ENCODE measurements around the gene C1QTNF6. TPM values are rescaled to one million over a fixed set of nuclear protein-coding genes. Genes with fewer than 3 reads are reported as not detected.
A peak's percentile ranks its signal among the peaks of the same experiment; 100 is the strongest.

The C1QTNF6 gene
- polyA plus RNA-seq, 2 donors, result 1.3 to 4.9 TPM

- H3K36me3 ChIP-seq (ENCODE audit: control insufficient read depth in 2 of 2, insufficient read depth in 2 of 2, low read length in 1 of 2), result no peaks in the 10 kb centered on the region
- peak overlapping the region; percentile 48 to 61 for H3K27ac ChIP-seq (ENCODE audit: low read depth in 2 of 2, low read length in 1 of 2)
- WGBS, 2 donors, result 11 to 16% methylated on average over 12 of the region's 12 CpGs
- peaks cover 13 to 23% of the 10 kb centered on the region in 2 donors for H3K4me1 ChIP-seq (ENCODE audit: control insufficient read depth in 2 of 2, insufficient read depth in 2 of 2, low read length in 1 of 2)
- H3K9me3 ChIP-seq (ENCODE audit: control insufficient read depth in 2 of 2, insufficient read depth in 1 of 2, low read depth in 1 of 2, low read length in 1 of 2), result no peaks in the 10 kb centered on the region
- no peaks in the 10 kb centered on the region for H3K27me3 ChIP-seq (ENCODE audit: control insufficient read depth in 1 of 2, insufficient read depth in 2 of 2, low read length in 2 of 2)
- peak overlapping the region in 1 of 2 donors; percentile 66 for H3K4me3 ChIP-seq (ENCODE audit: low read depth in 1 of 2, low read length in 2 of 2)
Measured at GRCh38 chr22:37199760-37200108, 11.7 kb upstream of the C1QTNF6 start.

- peak overlapping the region; percentile 96 to 97 for H3K27ac ChIP-seq (ENCODE audit: low read depth in 2 of 2, low read length in 1 of 2)
- H3K4me3 ChIP-seq (ENCODE audit: low read depth in 1 of 2, low read length in 2 of 2), result peak overlapping the region; percentile 66 to 77
- H3K36me3 ChIP-seq (ENCODE audit: control insufficient read depth in 2 of 2, insufficient read depth in 2 of 2, low read length in 1 of 2), result no peaks in the 10 kb centered on the region
- H3K27me3 ChIP-seq (ENCODE audit: control insufficient read depth in 1 of 2, insufficient read depth in 2 of 2, low read length in 2 of 2), result no peaks in the 10 kb centered on the region
- peaks cover 13 to 23% of the 10 kb centered on the region in 2 donors for H3K4me1 ChIP-seq (ENCODE audit: control insufficient read depth in 2 of 2, insufficient read depth in 2 of 2, low read length in 1 of 2)
- no peaks in the 10 kb centered on the region for H3K9me3 ChIP-seq (ENCODE audit: control insufficient read depth in 2 of 2, insufficient read depth in 1 of 2, low read depth in 1 of 2, low read length in 1 of 2)
- 0 to 1% methylated on average over 58 of the region's 58 CpGs for WGBS, 2 donors
Measured at GRCh38 chr22:37199103-37199759, 11.2 kb upstream of the C1QTNF6 start.

- H3K27me3 ChIP-seq (ENCODE audit: control insufficient read depth in 1 of 2, insufficient read depth in 2 of 2, low read length in 2 of 2), result no peaks in the 10 kb centered on the region
- peak overlapping the region; percentile 66 to 77 for H3K4me3 ChIP-seq (ENCODE audit: low read depth in 1 of 2, low read length in 2 of 2)
- 2 to 3% methylated on average over 51 of the region's 51 CpGs for WGBS, 2 donors
- H3K9me3 ChIP-seq (ENCODE audit: control insufficient read depth in 2 of 2, insufficient read depth in 1 of 2, low read depth in 1 of 2, low read length in 1 of 2), result no peaks in the 10 kb centered on the region
- peaks cover 13 to 23% of the 10 kb centered on the region in 2 donors for H3K4me1 ChIP-seq (ENCODE audit: control insufficient read depth in 2 of 2, insufficient read depth in 2 of 2, low read length in 1 of 2)
- H3K27ac ChIP-seq (ENCODE audit: low read depth in 2 of 2, low read length in 1 of 2), result peak overlapping the region; percentile 96 to 97
- H3K36me3 ChIP-seq (ENCODE audit: control insufficient read depth in 2 of 2, insufficient read depth in 2 of 2, low read length in 1 of 2), result no peaks in the 10 kb centered on the region
Measured at GRCh38 chr22:37198258-37199102, 10.4 kb upstream of the C1QTNF6 start.

DNA sequence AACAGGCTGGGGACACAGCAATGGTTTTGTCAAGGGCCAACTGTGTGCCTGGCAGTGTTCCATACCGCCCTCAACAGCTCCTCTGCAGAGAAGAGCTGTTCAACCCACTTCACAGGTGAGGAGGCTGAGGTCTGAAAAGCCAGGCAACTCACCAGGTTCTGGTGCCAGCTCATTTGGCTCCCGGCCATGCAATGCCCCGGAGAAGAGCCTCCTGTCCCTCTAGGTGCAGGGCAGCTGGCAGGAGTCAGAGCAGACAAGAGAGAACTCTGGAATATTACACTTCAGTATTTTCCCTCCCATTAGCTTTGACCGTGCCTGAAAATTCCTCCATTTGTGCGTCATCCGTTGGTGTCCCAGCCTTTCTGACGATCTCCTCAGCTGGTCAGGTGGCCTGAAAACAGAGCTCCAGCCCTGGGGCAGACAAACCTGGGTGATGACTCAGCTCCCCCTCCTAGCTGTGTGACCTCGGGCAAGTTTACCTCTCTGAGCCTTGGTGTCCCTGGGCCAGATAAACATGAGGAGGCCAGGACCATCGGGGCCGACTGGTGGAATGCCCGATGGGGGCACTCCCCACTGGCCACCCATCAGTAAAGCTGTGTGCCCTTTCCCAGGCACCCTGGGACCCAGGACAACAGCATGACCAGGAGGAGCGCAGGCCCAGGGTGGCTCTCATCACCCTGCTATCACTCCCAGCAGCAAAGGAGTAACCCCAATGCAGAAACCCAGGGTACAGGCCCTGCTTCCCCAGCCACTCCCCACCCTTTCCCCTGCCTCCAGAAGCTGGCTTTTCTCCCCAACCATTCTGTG, 9.6 kb upstream of the C1QTNF6 start:
- no peaks in the 10 kb centered on the region for H3K9me3 ChIP-seq (ENCODE audit: control insufficient read depth in 2 of 2, insufficient read depth in 1 of 2, low read depth in 1 of 2, low read length in 1 of 2)
- H3K4me1 ChIP-seq (ENCODE audit: control insufficient read depth in 2 of 2, insufficient read depth in 2 of 2, low read length in 1 of 2), result peaks cover 13 to 23% of the 10 kb centered on the region in 2 donors
- WGBS, 2 donors, result 35 to 36% methylated on average over 11 to 12 of the region's 12 CpGs
- H3K27ac ChIP-seq (ENCODE audit: low read depth in 2 of 2, low read length in 1 of 2), result peak overlapping the region; percentile 73 to 85
- no peak overlapping the region for H3K4me3 ChIP-seq (ENCODE audit: low read depth in 1 of 2, low read length in 2 of 2)
- no peaks in the 10 kb centered on the region for H3K36me3 ChIP-seq (ENCODE audit: control insufficient read depth in 2 of 2, insufficient read depth in 2 of 2, low read length in 1 of 2)
- H3K27me3 ChIP-seq (ENCODE audit: control insufficient read depth in 1 of 2, insufficient read depth in 2 of 2, low read length in 2 of 2), result no peaks in the 10 kb centered on the region

DNA sequence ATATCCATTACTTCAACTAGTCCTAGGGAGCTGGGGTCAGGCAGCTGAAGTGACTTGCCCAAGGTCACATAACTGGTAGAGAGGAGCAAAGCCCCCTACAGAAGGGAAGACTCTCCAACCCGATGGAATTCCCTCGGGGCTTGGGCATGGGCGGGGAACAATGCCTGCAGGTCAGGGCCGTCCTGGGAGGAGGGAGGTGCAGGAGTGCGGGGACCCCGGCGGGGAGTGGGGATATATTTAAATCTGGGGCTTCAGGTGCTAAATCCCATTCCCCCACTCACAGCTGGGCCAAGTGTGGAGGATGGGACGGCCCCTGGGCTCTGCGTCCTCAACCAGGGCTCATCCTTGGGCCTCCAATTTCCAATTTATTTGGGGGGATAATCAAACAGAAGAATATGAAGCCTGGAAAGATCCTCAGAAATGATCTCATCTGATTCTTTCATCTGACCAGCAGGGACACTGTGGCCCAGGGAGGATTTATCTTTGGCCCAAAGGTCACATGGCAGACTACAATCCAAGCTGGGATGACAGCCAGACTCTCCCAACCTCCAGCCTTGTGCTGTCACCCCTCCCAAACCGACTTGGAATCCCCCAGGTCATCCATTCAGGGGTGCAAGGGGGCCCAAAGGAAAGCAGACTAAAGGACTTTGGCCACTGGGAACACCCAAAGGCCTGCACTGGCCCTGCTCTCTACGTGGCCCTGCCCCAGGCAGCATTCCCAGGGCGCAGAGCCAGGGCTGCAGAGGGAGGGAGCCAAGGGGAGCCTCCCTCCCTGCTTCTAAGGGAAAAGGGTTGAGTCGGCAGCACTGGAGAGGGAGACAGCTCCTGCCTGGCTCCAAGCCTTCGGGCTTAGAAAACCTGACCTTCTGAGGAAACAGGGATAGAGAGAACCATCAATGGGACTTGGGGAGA, 8.7 kb upstream of the C1QTNF6 start:
- Histone ChIP-seq H3K4me1 (ENCODE audit: control insufficient read depth in 2 of 2, insufficient read depth in 2 of 2, low read length in 1 of 2) (peaks cover 13 to 23% of the 10 kb centered on the region in 2 donors), H3K36me3 (ENCODE audit: control insufficient read depth in 2 of 2, insufficient read depth in 2 of 2, low read length in 1 of 2) (no peaks in the 10 kb centered on the region), H3K27me3 (ENCODE audit: control insufficient read depth in 1 of 2, insufficient read depth in 2 of 2, low read length in 2 of 2) (no peaks in the 10 kb centered on the region), H3K9me3 (ENCODE audit: control insufficient read depth in 2 of 2, insufficient read depth in 1 of 2, low read depth in 1 of 2, low read length in 1 of 2) (no peaks in the 10 kb centered on the region), H3K4me3 (ENCODE audit: low read depth in 1 of 2, low read length in 2 of 2) (no peak overlapping the region), H3K27ac (ENCODE audit: low read depth in 2 of 2, low read length in 1 of 2) (peak overlapping the region; percentile 73 to 85)
- 49 to 50% methylated on average over 11 to 14 of the region's 14 CpGs for WGBS, 2 donors

GRCh38 chr22:37195921-37196320, 7.9 kb upstream of the C1QTNF6 start:
- no peaks in the 10 kb centered on the region for H3K27me3 ChIP-seq (ENCODE audit: control insufficient read depth in 1 of 2, insufficient read depth in 2 of 2, low read length in 2 of 2)
- H3K36me3 ChIP-seq (ENCODE audit: control insufficient read depth in 2 of 2, insufficient read depth in 2 of 2, low read length in 1 of 2), result no peaks in the 10 kb centered on the region
- WGBS, 2 donors, result 63 to 64% methylated on average over 4 of the region's 4 CpGs
- H3K9me3 ChIP-seq (ENCODE audit: control insufficient read depth in 2 of 2, insufficient read depth in 1 of 2, low read depth in 1 of 2, low read length in 1 of 2), result no peaks in the 10 kb centered on the region
- peaks cover 13 to 23% of the 10 kb centered on the region in 2 donors for H3K4me1 ChIP-seq (ENCODE audit: control insufficient read depth in 2 of 2, insufficient read depth in 2 of 2, low read length in 1 of 2)
- H3K27ac ChIP-seq (ENCODE audit: low read depth in 2 of 2, low read length in 1 of 2), result peak overlapping the region in 1 of 2 donors; percentile 35
- no peak overlapping the region for H3K4me3 ChIP-seq (ENCODE audit: low read depth in 1 of 2, low read length in 2 of 2)

DNA sequence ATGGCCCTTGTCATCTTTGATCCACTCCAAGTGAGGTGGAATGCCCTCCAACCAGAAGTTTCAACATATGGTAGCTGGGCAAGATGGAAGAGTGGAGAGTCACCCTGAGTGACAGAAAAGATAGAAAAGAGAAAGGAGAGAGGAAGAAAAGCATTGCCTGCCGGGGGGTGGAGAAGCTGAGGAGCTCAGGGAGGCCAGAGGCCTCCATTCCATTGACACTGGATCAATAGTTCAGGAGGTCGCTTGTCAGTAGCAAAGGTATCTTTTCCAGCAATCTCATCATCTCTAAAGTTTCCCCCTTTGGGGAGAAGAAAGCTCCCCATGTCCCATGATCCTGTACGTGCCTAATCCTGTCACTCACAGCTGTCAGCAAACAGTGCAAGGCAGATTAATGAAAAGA, 6.7 kb upstream of the C1QTNF6 start:
- Histone ChIP-seq H3K4me3 (ENCODE audit: low read depth in 1 of 2, low read length in 2 of 2) (no peak overlapping the region), H3K27ac (ENCODE audit: low read depth in 2 of 2, low read length in 1 of 2) (no peak overlapping the region), H3K27me3 (ENCODE audit: control insufficient read depth in 1 of 2, insufficient read depth in 2 of 2, low read length in 2 of 2) (no peaks in the 10 kb centered on the region), H3K36me3 (ENCODE audit: control insufficient read depth in 2 of 2, insufficient read depth in 2 of 2, low read length in 1 of 2) (no peaks in the 10 kb centered on the region), H3K9me3 (ENCODE audit: control insufficient read depth in 2 of 2, insufficient read depth in 1 of 2, low read depth in 1 of 2, low read length in 1 of 2) (no peaks in the 10 kb centered on the region), H3K4me1 (ENCODE audit: control insufficient read depth in 2 of 2, insufficient read depth in 2 of 2, low read length in 1 of 2) (peaks cover 13 to 21% of the 10 kb centered on the region in 2 donors)
- 83 to 95% methylated on average over 3 of the region's 3 CpGs for WGBS, 2 donors

DNA sequence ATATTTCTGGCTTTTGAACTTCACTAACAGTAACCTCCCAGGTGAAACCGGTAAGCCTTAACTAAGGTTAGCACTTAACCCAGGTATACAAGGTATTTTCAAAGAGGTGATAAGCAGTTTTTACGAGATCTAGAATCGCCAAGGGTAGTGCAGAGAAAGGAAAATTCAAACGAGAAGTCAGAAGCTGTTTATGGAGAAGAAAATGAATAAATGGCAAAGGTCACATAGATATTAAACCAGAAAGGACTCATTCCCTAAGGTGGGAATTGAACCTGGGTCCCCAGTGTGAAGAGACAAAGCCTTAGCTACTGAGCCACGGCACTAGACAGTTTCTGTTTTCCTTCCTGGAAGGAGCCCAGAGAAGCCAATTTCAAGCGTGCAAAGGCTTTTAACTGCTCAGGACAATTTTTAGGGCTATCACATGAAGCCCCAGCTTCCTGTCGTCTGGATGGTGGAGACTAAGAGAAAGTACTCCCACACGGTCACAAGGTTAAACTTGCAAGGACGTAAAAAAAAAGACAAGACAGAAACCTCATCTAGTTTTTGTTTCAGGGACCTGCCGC, 5.7 kb upstream of the C1QTNF6 start:
- H3K9me3 ChIP-seq (ENCODE audit: control insufficient read depth in 2 of 2, insufficient read depth in 1 of 2, low read depth in 1 of 2, low read length in 1 of 2), result no peaks in the 10 kb centered on the region
- H3K4me1 ChIP-seq (ENCODE audit: control insufficient read depth in 2 of 2, insufficient read depth in 2 of 2, low read length in 1 of 2), result peaks cover 13 to 19% of the 10 kb centered on the region in 2 donors
- WGBS, 2 donors, result 55 to 69% methylated on average over 10 of the region's 10 CpGs
- no peak overlapping the region for H3K4me3 ChIP-seq (ENCODE audit: low read depth in 1 of 2, low read length in 2 of 2)
- H3K27ac ChIP-seq (ENCODE audit: low read depth in 2 of 2, low read length in 1 of 2), result peak overlapping the region in 1 of 2 donors; percentile 5
- no peaks in the 10 kb centered on the region for H3K36me3 ChIP-seq (ENCODE audit: control insufficient read depth in 2 of 2, insufficient read depth in 2 of 2, low read length in 1 of 2)
- H3K27me3 ChIP-seq (ENCODE audit: control insufficient read depth in 1 of 2, insufficient read depth in 2 of 2, low read length in 2 of 2), result no peaks in the 10 kb centered on the region
